ENCODE measurements around the gene CDHR3. TPM values are rescaled to one million over a fixed set of nuclear protein-coding genes. Genes with fewer than 3 reads are reported as not detected.

CDHR3 gene
- total RNA-seq, 1 experiment from 2014 or later: 3.3 TPM

GRCh38 chr7:106052681-106053080 is 89.6 kb downstream of the CDHR3 start:
- H3K56ac ChIP-seq (ENCODE audit: insufficient read length, low read depth, low read length): no peak overlapping the region
- H3K27me3 ChIP-seq (ENCODE audit: insufficient read depth, low read length): no peaks in the 10 kb centered on the region
- H3K4me1 Mint-ChIP-seq: peaks cover 7 to 17% of the 10 kb centered on the region in 2 experiments
- H3K9me3 Mint-ChIP-seq: peaks cover 7% of the 10 kb centered on the region in 2 experiments
- no peaks in the 10 kb centered on the region for H3K36me3 Mint-ChIP-seq (ENCODE audit: insufficient read depth in 1 of 3, low read depth in 3 of 3)
- no peak overlapping the region for H4K5ac ChIP-seq (ENCODE audit: insufficient read length, low read depth, low read length)
- H4K91ac ChIP-seq (ENCODE audit: insufficient read length, low read depth, low read length): no peak overlapping the region
- no peak overlapping the region for H3K18ac ChIP-seq (ENCODE audit: insufficient read length, low read depth, low read length)
- no peak overlapping the region for H3K4me2 ChIP-seq (ENCODE audit: insufficient read depth, insufficient read length, low read length)
- no peaks in the 10 kb centered on the region for H4K20me1 ChIP-seq (ENCODE audit: control insufficient read depth, insufficient read depth, insufficient read length)
- no peak for TF ChIP-seq CTCF (conservative IDR thresholded peaks at IDR 0.05)
- H2BK15ac ChIP-seq (ENCODE audit: low read depth, low read length): no peak overlapping the region
- H2BK12ac ChIP-seq (ENCODE audit: insufficient read length, low read depth, low read length): no peak overlapping the region
- H3K4me1 ChIP-seq (ENCODE audit: insufficient read depth, low read length): no peaks in the 10 kb centered on the region
- H3K79me1 ChIP-seq (ENCODE audit: insufficient read depth, low read depth, low read length, poor library complexity, severe bottlenecking): no peaks in the 10 kb centered on the region
- H2BK5ac ChIP-seq (ENCODE audit: insufficient read length, low read length): no peak overlapping the region
- H2BK120ac ChIP-seq (ENCODE audit: low read depth, low read length, poor library complexity, severe bottlenecking): no peak overlapping the region
- no peak overlapping the region for H3K14ac ChIP-seq (ENCODE audit: insufficient read depth, low read length)
- no peaks in the 10 kb centered on the region for H3K23me2 ChIP-seq (ENCODE audit: insufficient read length, low read depth, low read length, poor library complexity, severe bottlenecking)
- no peak overlapping the region for H3K9ac ChIP-seq (ENCODE audit: extremely low read depth, insufficient read length, low read length)
- H3K27ac ChIP-seq (ENCODE audit: insufficient read length, low read depth, low read length): no peak overlapping the region
- WGBS (ENCODE audit: extremely low coverage, insufficient read length, low lambda C conversion rate): no CpG with 5 or more reads among the region's 2 CpGs
- H3K79me2 ChIP-seq (ENCODE audit: insufficient read depth, low read length): no peaks in the 10 kb centered on the region
- H3K4ac ChIP-seq (ENCODE audit: low read depth, low read length): no peak overlapping the region
- H3K27ac Mint-ChIP-seq: no peak overlapping the region
- no peak overlapping the region for H2AFZ ChIP-seq (ENCODE audit: low read length)
- no peak overlapping the region for H2AK5ac ChIP-seq (ENCODE audit: insufficient read length, low read length)
- H3T11ph ChIP-seq (ENCODE audit: low read length): no peak overlapping the region
- no peak overlapping the region for H3K4me3 Mint-ChIP-seq
- peaks cover 9% of the 10 kb centered on the region for H3K27me3 Mint-ChIP-seq (ENCODE audit: low read depth)
- H4K8ac ChIP-seq (replicated peaks; ENCODE audit: insufficient read length, low read depth, low read length): no peak overlapping the region
- H3K9me3 ChIP-seq (ENCODE audit: control insufficient read depth, low read depth, low read length): peaks cover 9% of the 10 kb centered on the region
- no peak overlapping the region for H2BK20ac ChIP-seq (ENCODE audit: low read depth, low read length, poor library complexity, severe bottlenecking)
- H3K23ac ChIP-seq (ENCODE audit: insufficient read length, low read depth, low read length): no peak overlapping the region
- no peak for DNase-seq

All from H9 (cell line).